Sigmoid colon (tissue), 3 donors: Measurements from ENCODE around the gene RP2.

Source experiments
- POLR2A ChIP-seq, 2 donors: fragments of 450-650 bp; IDR thresholded peaks; one replicate each; pipeline ENCODE4 v1.6.1; 2016; ENCODE audit warnings: antibody characterized with exemption in 2 of 2, mild to moderate bottlenecking in 2 of 2, moderate library complexity in 2 of 2
- TF ChIP-seq, protein P1 (sequence below), 4 experiments: fragments of 450-650 bp in 3 of 4; fragments of 200-600 bp in 1 of 4; IDR thresholded peaks; one replicate each; pipeline ENCODE4 v1.5.1; 2016 to 2019; ENCODE audit warnings: antibody characterized with exemption in 4 of 4, mild to moderate bottlenecking in 3 of 4, moderate library complexity in 2 of 4

DNA sequence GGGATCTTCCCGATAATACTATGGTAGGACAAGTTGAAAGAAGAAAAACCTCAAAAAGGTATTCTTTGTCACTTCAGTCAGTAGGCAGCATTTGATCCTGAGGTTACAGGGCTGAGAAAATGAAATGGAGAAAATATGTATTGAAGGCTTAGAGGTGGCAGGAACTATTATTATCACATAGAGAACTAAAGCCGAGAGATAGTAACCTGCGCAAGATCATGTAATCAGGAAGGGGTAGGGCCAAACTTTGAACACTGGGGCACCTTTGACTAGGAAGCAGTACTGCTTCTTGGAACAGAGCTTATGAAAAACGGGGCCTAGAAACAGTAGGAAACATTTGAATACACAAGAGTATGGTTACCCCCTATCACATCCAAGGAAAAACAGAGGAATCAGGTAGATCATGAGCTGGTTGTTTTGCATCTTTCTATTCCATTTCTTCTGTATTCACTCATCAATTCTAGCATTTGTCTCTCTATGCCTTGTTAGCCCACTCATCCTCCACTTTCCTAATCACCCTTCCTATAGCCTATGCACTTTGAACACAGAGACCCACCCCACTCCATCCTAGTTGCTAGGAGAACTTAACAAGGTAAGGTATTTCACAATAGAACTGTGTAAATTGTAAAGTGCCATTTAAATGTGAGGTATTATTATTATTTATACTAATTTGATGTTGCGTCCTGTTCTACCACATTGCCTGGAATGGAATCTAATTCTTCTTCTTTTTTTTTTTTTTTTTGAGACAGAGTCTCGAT is 43.3 kb upstream of the RP2 start:
- TF ChIP-seq, protein P1, sequence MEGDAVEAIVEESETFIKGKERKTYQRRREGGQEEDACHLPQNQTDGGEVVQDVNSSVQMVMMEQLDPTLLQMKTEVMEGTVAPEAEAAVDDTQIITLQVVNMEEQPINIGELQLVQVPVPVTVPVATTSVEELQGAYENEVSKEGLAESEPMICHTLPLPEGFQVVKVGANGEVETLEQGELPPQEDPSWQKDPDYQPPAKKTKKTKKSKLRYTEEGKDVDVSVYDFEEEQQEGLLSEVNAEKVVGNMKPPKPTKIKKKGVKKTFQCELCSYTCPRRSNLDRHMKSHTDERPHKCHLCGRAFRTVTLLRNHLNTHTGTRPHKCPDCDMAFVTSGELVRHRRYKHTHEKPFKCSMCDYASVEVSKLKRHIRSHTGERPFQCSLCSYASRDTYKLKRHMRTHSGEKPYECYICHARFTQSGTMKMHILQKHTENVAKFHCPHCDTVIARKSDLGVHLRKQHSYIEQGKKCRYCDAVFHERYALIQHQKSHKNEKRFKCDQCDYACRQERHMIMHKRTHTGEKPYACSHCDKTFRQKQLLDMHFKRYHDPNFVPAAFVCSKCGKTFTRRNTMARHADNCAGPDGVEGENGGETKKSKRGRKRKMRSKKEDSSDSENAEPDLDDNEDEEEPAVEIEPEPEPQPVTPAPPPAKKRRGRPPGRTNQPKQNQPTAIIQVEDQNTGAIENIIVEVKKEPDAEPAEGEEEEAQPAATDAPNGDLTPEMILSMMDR (IDR thresholded peaks at IDR 0.05) = no peak
- TF ChIP-seq POLR2A (IDR thresholded peaks at IDR 0.05) = no peak
